CD4-positive, alpha-beta T cell treated with Interleukin-21 for 1 hour (primary cell): ENCODE data around the gene INHBC.
"Not testable (repeated sequence)": the region's sequence is repeated elsewhere in the genome, so short reads cannot be mapped to it uniquely, and the experiment has no call there.

Experiments
- DNase-seq: peaks from one replicate; pipeline ENCODE4 v3.0.0-alpha.2; 2020

Gene INHBC

GRCh38 chr12:57487597-57488401 lies 53.2 kb downstream of the INHBC start, which contains the start of gene MARS1:
MARS1 (plus strand) TSS chr12:57488068; CDS start chr12:57488091, 23 bp downstream.
- DNase-seq, result peak; percentile 96

GRCh38 chr12:57488402-57489156 lies 54.0 kb downstream of the INHBC start:
- no peak for DNase-seq

- no peak for DNase-seq
Measured at GRCh38 chr12:57489157-57489641, 54.6 kb downstream of the INHBC start.

- no peak for DNase-seq
Measured at GRCh38 chr12:57490126-57490525, 55.5 kb downstream of the INHBC start.

GRCh38 chr12:57491393-57492280 lies 57.1 kb downstream of the INHBC start:
- no peak for DNase-seq

- DNase-seq, result not testable (repeated sequence)
Measured at GRCh38 chr12:57495051-57495701, 60.6 kb downstream of the INHBC start.

- no peak for DNase-seq
Measured at GRCh38 chr12:57496822-57497221, 62.2 kb downstream of the INHBC start.

GRCh38 chr12:57497223-57498131 lies 62.9 kb downstream of the INHBC start:
- DNase-seq, result no peak

- DNase-seq, result no peak
Measured at GRCh38 chr12:57498132-57498502, 63.5 kb downstream of the INHBC start.

GRCh38 chr12:57498571-57498970 lies 64.0 kb downstream of the INHBC start:
- DNase-seq, result no peak

- no peak for DNase-seq
Measured at GRCh38 chr12:57500213-57500612, 65.6 kb downstream of the INHBC start.
